ENCODE measurements around the gene CTU1. TPM values are rescaled to one million over a fixed set of nuclear protein-coding genes. Genes with fewer than 3 reads are reported as not detected.

The CTU1 gene
- total and polyA plus RNA-seq, 2 donors (not counting 1 experiment from before 2014, with no cell fraction given): 8.1 to 8.4 TPM

DNA sequence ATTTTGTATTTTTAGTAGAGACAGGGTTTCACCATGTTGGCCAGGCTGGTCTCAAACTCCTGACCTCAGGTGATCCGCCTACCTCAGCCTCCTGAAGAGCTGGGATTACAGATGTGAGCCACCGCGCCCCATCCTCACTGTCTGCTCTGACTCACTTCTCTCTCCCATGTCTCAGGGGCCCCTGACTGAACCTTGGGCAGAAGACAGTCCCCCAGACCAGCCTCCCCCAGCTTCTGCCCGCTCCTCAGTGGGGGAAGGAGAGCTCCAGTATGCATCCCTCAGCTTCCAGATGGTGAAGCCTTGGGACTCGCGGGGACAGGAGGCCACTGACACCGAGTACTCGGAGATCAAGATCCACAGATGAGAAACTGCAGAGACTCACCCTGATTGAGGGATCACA lies 21.5 kb upstream of the CTU1 start:
- H3K4me3 Mint-ChIP-seq: no peak overlapping the region

DNA sequence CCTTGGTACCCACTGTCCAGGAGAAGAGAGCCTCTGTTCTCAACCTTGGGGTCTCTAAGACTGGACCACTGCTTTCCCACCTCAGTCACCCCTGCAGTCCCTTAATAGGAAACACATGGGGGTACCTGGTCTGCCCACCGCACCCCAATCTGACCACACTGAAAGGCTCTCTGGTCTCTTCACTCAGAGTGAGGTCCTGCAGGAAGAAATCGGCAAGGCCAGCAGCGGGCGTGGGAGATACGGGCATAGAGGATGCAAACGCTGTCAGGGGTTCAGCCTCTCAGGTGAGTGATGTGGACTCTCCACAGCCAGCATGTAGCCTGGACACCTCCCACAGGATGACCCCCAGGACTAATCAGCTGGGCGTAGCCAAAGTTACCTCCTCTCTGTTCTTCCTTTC lies 20.0 kb upstream of the CTU1 start:
- no peaks in the 10 kb centered on the region for H3K9me3 Mint-ChIP-seq (ENCODE audit: insufficient read depth)

More for the DNA sequence above, 21.5 kb upstream of the CTU1 start:
- Mint-ChIP-seq H3K27me3 (peaks cover 39% of the 10 kb centered on the region), H3K4me1 (peaks cover 3% of the 10 kb centered on the region), H3K27ac (no peak overlapping the region), H3K9me3 (ENCODE audit: insufficient read depth) (no peaks in the 10 kb centered on the region)
- 90% methylated on average over 8 of the region's 8 CpGs for WGBS (ENCODE audit: insufficient coverage)
- no peak overlapping the region for H2AFZ ChIP-seq (ENCODE audit: insufficient read depth, low read depth, low read length, poor library complexity, severe bottlenecking)
- intact Hi-C loops (cut with micrococcal nuclease): no loop called here
- DNase-seq: no peak
- CTCF ChIA-PET: no interaction called here
- no peaks in the 10 kb centered on the region for H4K20me1 ChIP-seq (ENCODE audit: control insufficient read depth, insufficient read depth, low read length, poor library complexity, severe bottlenecking)
- H3K4me2 ChIP-seq (replicated peaks; ENCODE audit: low read depth, low read length, poor library complexity, severe bottlenecking): no peak overlapping the region
- no peak overlapping the region for H3K4me3 ChIP-seq (ENCODE audit: control extremely low read depth in 1 of 5, extremely low read depth in 1 of 5, insufficient read depth in 1 of 5, low read depth in 2 of 5, low read length in 4 of 5)
- TF ChIP-seq, protein P1, sequence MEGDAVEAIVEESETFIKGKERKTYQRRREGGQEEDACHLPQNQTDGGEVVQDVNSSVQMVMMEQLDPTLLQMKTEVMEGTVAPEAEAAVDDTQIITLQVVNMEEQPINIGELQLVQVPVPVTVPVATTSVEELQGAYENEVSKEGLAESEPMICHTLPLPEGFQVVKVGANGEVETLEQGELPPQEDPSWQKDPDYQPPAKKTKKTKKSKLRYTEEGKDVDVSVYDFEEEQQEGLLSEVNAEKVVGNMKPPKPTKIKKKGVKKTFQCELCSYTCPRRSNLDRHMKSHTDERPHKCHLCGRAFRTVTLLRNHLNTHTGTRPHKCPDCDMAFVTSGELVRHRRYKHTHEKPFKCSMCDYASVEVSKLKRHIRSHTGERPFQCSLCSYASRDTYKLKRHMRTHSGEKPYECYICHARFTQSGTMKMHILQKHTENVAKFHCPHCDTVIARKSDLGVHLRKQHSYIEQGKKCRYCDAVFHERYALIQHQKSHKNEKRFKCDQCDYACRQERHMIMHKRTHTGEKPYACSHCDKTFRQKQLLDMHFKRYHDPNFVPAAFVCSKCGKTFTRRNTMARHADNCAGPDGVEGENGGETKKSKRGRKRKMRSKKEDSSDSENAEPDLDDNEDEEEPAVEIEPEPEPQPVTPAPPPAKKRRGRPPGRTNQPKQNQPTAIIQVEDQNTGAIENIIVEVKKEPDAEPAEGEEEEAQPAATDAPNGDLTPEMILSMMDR (IDR thresholded peaks at IDR 0.05): no peak
- TF ChIP-seq EZH2 (IDR thresholded peaks at IDR 0.05; ENCODE audit: borderline replicate concordance, insufficient read depth, low read depth, low read length, poor library complexity, severe bottlenecking): no peak
- H3K27me3 ChIP-seq (replicated peaks in 1 of 4; ENCODE audit: control extremely low read depth in 1 of 4, control insufficient read depth in 3 of 4, insufficient read depth in 4 of 4, low read length in 3 of 4): peaks cover 0 to 27% (median 3%) of the 10 kb centered on the region in 4 experiments
- H3K4me1 ChIP-seq (ENCODE audit: control insufficient read depth in 2 of 2, insufficient read depth in 2 of 2, low read length in 2 of 2): no peaks in the 10 kb centered on the region
- H3K27ac ChIP-seq (ENCODE audit: low read length in 2 of 2): no peak overlapping the region
- no peak overlapping the region for H3K9ac ChIP-seq (ENCODE audit: low read length)
- H3K36me3 ChIP-seq (replicated peaks in 1 of 2; ENCODE audit: control extremely low read depth in 1 of 2, control insufficient read depth in 1 of 2, extremely low read depth in 1 of 2, insufficient read depth in 2 of 2, low read length in 1 of 2): no peaks in the 10 kb centered on the region
- peaks cover 0 to 4% (median 0%) of the 10 kb centered on the region in 3 donors for H3K9me3 ChIP-seq (ENCODE audit: control extremely low read depth in 1 of 3, control insufficient read depth in 2 of 3, insufficient read depth in 1 of 3, low read length in 2 of 3)
- POLR2A ChIA-PET: no interaction called here
- no peak for ATAC-seq (ENCODE audit: low read depth)
- H3K79me2 ChIP-seq (ENCODE audit: control insufficient read depth, insufficient read depth, low read length): no peaks in the 10 kb centered on the region

More for the DNA sequence above, 20.0 kb upstream of the CTU1 start:
- no peak overlapping the region for H3K27ac Mint-ChIP-seq
- Histone ChIP-seq H4K20me1 (ENCODE audit: control insufficient read depth, insufficient read depth, low read length, poor library complexity, severe bottlenecking) (no peaks in the 10 kb centered on the region), H3K9ac (ENCODE audit: low read length) (no peak overlapping the region), H3K4me1 (ENCODE audit: control insufficient read depth in 2 of 2, insufficient read depth in 2 of 2, low read length in 2 of 2) (peaks cover 7 to 11% of the 10 kb centered on the region in 2 donors), H3K79me2 (ENCODE audit: control insufficient read depth, insufficient read depth, low read length) (no peaks in the 10 kb centered on the region), H2AFZ (ENCODE audit: insufficient read depth, low read depth, low read length, poor library complexity, severe bottlenecking) (no peak overlapping the region), H3K36me3 (replicated peaks in 1 of 2; ENCODE audit: control extremely low read depth in 1 of 2, control insufficient read depth in 1 of 2, extremely low read depth in 1 of 2, insufficient read depth in 2 of 2, low read length in 1 of 2) (no peaks in the 10 kb centered on the region), H3K4me3 (ENCODE audit: control extremely low read depth in 1 of 5, extremely low read depth in 1 of 5, insufficient read depth in 1 of 5, low read depth in 2 of 5, low read length in 4 of 5) (no peak overlapping the region), H3K4me2 (replicated peaks; ENCODE audit: low read depth, low read length, poor library complexity, severe bottlenecking) (no peak overlapping the region), H3K27ac (ENCODE audit: low read length in 2 of 2) (no peak overlapping the region), H3K9me3 (ENCODE audit: control extremely low read depth in 1 of 3, control insufficient read depth in 2 of 3, insufficient read depth in 1 of 3, low read length in 2 of 3) (peaks cover 0 to 4% (median 0%) of the 10 kb centered on the region in 3 donors), H3K27me3 (replicated peaks in 1 of 4; ENCODE audit: control extremely low read depth in 1 of 4, control insufficient read depth in 3 of 4, insufficient read depth in 4 of 4, low read length in 3 of 4) (peaks cover 0 to 27% (median 3%) of the 10 kb centered on the region in 4 experiments)
- H3K4me1 Mint-ChIP-seq: peaks cover 12% of the 10 kb centered on the region
- POLR2A ChIA-PET: no interaction called here
- intact Hi-C loops (cut with micrococcal nuclease): no loop called here
- no peak for TF ChIP-seq EZH2 (IDR thresholded peaks at IDR 0.05; ENCODE audit: borderline replicate concordance, insufficient read depth, low read depth, low read length, poor library complexity, severe bottlenecking)
- TF ChIP-seq, protein P1 (IDR thresholded peaks at IDR 0.05): no peak
- DNase-seq (no peak), ATAC-seq (ENCODE audit: low read depth) (no peak)
- CTCF ChIA-PET: no interaction called here
- H3K27me3 Mint-ChIP-seq: peaks cover 40% of the 10 kb centered on the region
- no peak overlapping the region for H3K4me3 Mint-ChIP-seq
- WGBS (ENCODE audit: insufficient coverage): 100% methylated on average over 3 of the region's 7 CpGs

Data from B cell (primary cell).